Ishikawa (cell line): ENCODE results near the gene APOBR.
A peak's percentile ranks its signal among the peaks of the same experiment; 100 is the strongest.

Experiments used
- CEBPB ChIP-seq: IDR thresholded peaks from 2 replicates; pipeline ENCODE4 v1.6.1; 2012
- CREB1 ChIP-seq: IDR thresholded peaks from 2 replicates; pipeline ENCODE4 v1.6.1; 2012; ENCODE audit warnings: low read depth
- EGR1 ChIP-seq: IDR thresholded peaks from 2 replicates; pipeline ENCODE4 v1.6.1; 2012
- EP300 ChIP-seq: IDR thresholded peaks from 2 replicates; pipeline ENCODE4 v1.6.1; 2012; ENCODE audit warnings: borderline replicate concordance
- FOXM1 ChIP-seq: IDR thresholded peaks from 2 replicates; pipeline ENCODE4 v1.6.1; 2012; ENCODE audit warnings: low read depth, borderline replicate concordance
- MAX ChIP-seq: IDR thresholded peaks from 2 replicates; pipeline ENCODE4 v1.6.1; 2012
- NFIC ChIP-seq: IDR thresholded peaks from 2 replicates; pipeline ENCODE4 v1.6.1; 2012
- RAD21 ChIP-seq: IDR thresholded peaks from 2 replicates; pipeline ENCODE4 v1.6.1; 2012; ENCODE audit warnings: low read depth
- REST ChIP-seq: IDR thresholded peaks from 2 replicates; pipeline ENCODE4 v1.6.1; 2012; ENCODE audit warnings: low read depth, mild to moderate bottlenecking
- TAF1 ChIP-seq: IDR thresholded peaks from 2 replicates; pipeline ENCODE4 v1.6.1; 2012; ENCODE audit warnings: low read depth, mild to moderate bottlenecking
- TCF12 ChIP-seq: IDR thresholded peaks from 2 replicates; pipeline ENCODE4 v1.6.1; 2012; ENCODE audit warnings: low read depth
- TEAD4 ChIP-seq: IDR thresholded peaks from 2 replicates; pipeline ENCODE4 v1.6.1; 2012
- USF1 ChIP-seq: IDR thresholded peaks from 2 replicates; pipeline ENCODE4 v1.6.1; 2012
- YY1 ChIP-seq: IDR thresholded peaks from 2 replicates; pipeline ENCODE4 v1.6.1; 2012; ENCODE audit warnings: low read depth
- ZBTB7A ChIP-seq: IDR thresholded peaks from 2 replicates; pipeline ENCODE4 v1.6.1; 2012; ENCODE audit warnings: low read depth

Gene APOBR

DNA sequence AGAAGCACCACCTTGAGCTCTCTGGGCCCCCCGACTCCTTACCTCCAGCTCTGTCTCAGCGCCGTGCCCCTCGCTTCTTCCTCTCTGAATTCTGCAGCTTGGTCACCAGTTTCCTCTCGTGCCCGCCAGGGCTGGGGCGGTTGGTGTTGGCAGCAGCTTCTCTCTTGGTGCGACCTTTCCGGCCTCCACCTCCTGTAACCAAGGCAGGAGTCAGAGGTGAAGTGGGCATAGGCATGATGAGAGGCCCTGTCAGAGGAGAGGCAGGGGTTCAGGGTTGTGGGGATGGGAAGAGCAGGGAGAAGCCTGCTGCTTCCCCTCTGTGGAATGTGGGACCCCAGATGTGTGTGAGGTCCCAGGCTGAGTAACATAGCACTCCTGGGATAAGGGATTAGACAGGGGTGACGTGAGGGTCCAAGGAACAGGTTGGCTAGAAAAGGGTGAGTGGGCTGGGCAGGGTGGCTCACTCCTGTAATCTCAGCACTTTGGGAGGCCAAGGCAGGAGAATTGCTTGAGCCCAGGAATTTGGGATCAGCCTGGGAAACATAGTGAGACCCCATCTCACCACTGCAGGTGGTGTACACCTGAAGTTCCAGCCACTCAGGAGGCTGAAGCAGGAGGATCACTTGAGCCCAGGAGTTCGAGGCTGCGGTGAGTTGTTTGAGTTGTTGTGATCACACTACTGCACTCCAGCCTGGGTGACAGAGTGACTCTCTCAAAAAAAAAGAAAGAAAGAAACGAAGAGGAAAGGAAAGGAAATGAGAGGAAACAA lies 43.7 kb downstream of the APOBR start:
- no peak for TF ChIP-seq CEBPB
- TF ChIP-seq ZBTB7A: no peak
- TF ChIP-seq TCF12: no peak
- no peak for TF ChIP-seq EP300
- no peak for TF ChIP-seq CREB1
- no peak for TF ChIP-seq YY1
- no peak for TF ChIP-seq MAX
- TF ChIP-seq TAF1: no peak
- no peak for TF ChIP-seq RAD21
- no peak for TF ChIP-seq EGR1
- no peak for TF ChIP-seq FOXM1
- TF ChIP-seq TEAD4: no peak
- TF ChIP-seq REST: no peak
- no peak for TF ChIP-seq NFIC
- TF ChIP-seq USF1: no peak

DNA sequence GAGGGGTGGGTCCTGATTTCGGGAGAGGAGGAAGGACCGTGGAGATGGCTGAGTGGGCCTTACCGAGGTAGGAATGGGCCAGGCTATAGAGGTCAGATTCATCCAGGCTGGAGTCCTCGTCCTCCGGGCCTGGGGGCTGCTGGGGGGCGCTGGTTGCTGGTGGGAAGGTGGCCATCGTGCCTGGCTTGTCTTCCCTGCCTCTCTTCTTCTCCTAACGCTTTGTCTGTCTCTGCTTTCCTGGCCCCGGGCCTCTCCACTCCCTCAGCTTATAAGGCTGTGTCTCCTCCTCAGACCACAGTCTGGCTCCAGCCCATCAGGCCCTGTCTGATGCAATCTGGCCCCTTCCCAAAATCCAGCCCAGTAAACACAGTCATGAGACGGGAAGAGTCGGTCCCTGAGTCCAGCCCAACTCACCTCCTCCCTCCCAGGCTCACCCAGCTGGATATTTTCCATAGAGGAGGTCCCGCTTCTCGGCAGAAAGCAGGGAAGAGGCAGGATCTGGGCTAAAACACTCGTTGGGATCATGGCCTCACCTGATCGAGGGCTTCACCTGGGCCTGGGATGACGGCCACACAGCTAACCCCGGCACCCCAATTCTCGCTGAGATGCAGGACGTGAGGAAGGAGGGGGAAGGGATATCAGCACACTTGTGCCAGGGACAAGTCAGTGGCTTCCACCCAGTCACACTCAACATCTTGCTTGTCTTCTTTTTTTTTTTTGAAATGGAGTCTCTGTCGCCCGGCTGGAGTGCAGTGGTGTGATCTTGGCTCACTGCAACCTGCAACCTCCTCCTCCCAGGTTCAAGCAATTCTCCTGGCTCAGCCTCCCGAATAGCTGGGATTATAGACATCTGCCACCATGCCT lies 44.5 kb downstream of the APOBR start, which contains the start of gene NUPR1:
NUPR1 (minus strand) TSS at position 242 of the 864 bp plus-strand sequence; CDS start at position 175, 67 bp downstream.
- TF ChIP-seq USF1 (0 out of 2 replicates have a peak, but pooled peaks have one; percentile 14), CREB1 (no peak), REST (no peak), TAF1 (peak; percentile 37; the same call in 1 of the 2 replicates), CEBPB (peak; percentile 72), NFIC (peak; percentile 73), MAX (no peak)

DNA sequence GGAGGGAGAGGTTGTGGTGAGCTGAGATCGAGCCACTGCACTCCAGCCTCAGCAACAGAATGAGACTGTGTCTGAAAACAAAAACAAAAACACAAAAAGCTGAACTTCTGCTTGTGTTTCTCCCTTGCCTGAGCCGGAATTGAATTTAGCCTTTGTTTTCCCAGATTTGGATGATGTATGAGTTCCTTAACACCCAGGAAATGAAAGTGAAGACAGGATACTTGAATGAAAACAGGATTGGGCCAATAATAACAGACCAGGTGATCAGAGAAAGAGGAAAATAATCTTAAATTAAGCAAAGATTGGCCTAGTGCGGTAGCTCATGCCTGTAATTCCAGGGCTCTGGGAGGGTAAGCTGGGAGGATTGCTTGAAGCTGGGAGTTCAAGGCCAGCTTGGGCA lies 45.9 kb downstream of the APOBR start:
- TF ChIP-seq YY1 (no peak), TCF12 (no peak), CREB1 (no peak), TAF1 (no peak), REST (no peak), ZBTB7A (no peak), MAX (no peak), USF1 (no peak), FOXM1 (no peak), EP300 (no peak), EGR1 (no peak), RAD21 (no peak)
